ENCODE data around the gene MIEF1.

The MIEF1 gene

DNA sequence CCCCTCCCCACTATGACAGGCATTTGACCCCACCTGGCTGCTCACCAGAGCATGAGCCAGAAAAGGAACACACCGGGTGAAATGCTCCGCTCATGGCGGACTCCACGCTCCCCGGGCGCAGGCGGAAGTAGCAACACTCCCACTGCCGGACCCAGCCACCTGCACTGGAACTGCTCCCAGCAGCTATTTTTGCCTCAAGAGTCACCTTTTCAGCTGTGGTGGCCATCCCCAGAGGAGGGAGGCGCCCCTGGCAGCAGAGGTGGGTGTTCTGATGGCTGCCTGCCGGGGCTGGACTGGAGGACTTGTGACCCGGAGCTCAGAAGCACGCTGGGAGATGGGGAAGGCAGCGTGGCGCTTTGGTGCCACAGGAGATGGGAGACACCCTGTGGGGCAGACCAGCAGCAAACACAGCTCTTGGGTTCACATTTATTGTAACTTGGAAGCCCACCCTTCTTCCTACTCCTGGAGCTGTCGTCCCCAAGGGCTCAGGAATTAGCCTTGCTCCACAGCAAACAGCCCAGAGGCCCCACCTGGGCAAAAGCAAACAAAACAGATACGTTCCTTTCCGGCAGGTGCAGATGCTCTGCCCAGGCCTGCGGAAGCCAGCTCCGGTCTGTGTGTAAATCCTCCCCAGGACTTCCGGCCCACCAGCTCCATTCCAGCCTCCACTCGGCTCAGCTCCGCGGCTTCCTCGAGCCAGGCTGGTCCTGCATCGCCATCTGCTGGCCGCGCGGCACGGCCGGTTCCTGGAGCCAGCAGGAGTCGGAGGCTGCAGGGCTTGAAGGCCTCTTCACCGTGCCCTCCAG is 26.8 kb downstream of the MIEF1 start:
- DNase-seq (ENCODE audit: low read depth), result peak; percentile 81

GRCh38 chr22:39529487-39529851 is 27.4 kb downstream of the MIEF1 start:
- no peak for DNase-seq (ENCODE audit: low read depth)

DNA sequence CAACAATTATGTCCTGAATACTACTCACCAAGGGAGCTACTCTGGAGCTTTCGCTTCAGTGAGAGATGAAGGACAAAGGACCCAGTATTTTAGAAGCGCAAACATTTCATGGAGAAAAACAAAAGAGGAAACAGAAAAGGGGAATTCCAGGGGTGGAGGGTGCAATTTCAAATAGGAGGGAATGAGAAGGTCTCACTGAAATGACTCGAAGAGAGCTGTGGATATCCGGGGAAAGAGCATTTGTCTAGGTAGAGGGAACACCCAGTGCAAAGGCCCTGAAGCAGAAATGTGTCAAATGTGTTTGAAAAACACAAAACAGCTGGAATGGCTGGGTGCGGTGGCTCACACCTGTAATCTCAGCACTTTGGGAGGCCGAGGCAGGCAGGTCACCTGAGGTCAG is 28.0 kb downstream of the MIEF1 start:
- no peak for DNase-seq (ENCODE audit: low read depth)

DNA sequence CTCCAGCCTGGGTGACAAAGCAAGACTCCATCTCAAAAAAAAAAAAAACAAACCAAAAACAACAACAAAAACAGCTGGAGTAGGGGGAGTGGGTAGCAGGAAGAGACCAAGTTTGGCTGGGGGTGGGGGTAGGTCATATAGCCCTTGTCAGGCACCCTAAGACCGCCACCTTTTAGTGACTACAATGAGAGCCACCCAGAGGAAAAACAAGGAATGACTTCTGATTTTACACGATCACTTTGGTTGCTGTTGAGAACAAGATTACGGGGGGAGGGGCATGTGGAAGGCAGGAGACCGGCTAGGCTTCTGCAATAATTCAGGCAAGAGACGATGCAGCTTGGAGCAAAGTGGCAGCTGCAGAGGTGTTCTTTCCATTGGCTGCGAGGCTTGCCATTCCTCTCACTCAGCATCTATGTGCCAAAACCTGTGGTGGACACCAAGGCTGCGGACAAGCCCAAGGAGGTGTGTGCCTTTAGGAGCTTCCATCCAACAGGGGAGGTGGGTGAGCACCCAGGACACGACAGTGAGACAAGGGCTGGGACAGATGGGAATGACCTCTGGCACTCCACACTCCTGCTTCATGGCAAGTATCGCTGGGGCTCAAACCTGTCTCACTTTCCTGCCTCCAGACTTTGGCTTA is 28.7 kb downstream of the MIEF1 start:
- DNase-seq (ENCODE audit: low read depth), result no peak

- peak; percentile 98 for DNase-seq (ENCODE audit: low read depth)
Observed at GRCh38 chr22:39532215-39533073, 30.4 kb downstream of the MIEF1 start, which contains the start of gene RPS19BP1. RPS19BP1 (minus strand) TSS chr22:39532748; CDS start chr22:39532738, 10 bp downstream.

- no peak for DNase-seq (ENCODE audit: low read depth)
Observed at GRCh38 chr22:39534092-39534506, 32.0 kb downstream of the MIEF1 start.

- peak; percentile 71 for DNase-seq (ENCODE audit: low read depth)
Observed at GRCh38 chr22:39534591-39535356, 32.7 kb downstream of the MIEF1 start.

DNA sequence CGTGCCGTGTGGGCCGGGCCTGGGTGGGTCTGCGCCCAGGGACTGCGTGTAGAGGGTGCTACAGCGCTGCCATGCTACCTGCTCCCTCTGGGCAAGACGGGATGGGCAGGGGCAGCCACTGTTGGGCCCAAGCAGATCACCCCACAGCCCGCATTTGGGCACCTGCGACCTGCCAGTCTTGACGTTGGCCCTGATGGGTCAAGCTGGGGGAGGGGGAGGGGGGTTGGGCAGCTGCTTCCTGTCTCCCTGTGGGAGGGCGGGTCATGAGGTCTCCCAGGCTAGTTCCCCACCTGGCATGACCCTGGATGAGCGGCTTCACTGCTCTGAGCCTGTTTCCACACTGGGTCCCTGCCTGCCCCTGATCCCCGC is 33.3 kb downstream of the MIEF1 start:
- DNase-seq (ENCODE audit: low read depth), result no peak

DNA sequence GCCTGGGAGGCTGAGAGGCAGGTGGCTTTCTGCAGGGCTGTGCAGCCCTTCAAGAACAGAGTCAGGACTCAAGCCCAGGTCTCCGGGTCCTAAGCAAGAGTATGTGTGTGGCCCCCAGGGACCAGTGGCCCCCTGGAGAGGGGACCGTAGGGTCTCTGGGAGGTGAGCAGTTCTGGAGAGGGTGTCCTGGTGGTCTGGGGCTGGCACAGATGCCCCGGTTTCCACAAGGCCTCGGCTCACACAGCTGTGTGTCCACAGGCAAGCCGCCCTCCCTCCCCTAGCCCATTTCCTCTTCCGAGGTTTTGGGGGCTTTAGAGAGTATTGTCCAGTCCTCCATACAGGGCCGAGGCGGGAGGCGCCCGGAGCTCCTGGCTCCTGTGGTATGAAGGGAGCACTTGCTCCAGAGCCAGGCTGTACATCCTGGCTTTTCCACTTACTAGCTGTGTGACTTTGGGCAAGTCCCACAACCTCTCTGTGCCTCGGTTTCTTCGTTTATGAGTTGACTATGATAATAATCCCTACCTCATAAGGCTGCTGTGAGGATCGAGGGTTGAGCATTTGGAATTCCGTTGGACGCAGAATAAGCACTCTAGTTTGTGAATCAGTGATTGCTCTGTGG is 33.9 kb downstream of the MIEF1 start:
- DNase-seq (ENCODE audit: low read depth), result no peak

GRCh38 chr22:39536711-39537110 is 34.6 kb downstream of the MIEF1 start:
- no peak for DNase-seq (ENCODE audit: low read depth)

- no peak for DNase-seq (ENCODE audit: low read depth)
Observed at GRCh38 chr22:39537975-39538374, 35.9 kb downstream of the MIEF1 start.

GRCh38 chr22:39543095-39543494 is 41.0 kb downstream of the MIEF1 start:
- no peak for DNase-seq (ENCODE audit: low read depth)

DNA sequence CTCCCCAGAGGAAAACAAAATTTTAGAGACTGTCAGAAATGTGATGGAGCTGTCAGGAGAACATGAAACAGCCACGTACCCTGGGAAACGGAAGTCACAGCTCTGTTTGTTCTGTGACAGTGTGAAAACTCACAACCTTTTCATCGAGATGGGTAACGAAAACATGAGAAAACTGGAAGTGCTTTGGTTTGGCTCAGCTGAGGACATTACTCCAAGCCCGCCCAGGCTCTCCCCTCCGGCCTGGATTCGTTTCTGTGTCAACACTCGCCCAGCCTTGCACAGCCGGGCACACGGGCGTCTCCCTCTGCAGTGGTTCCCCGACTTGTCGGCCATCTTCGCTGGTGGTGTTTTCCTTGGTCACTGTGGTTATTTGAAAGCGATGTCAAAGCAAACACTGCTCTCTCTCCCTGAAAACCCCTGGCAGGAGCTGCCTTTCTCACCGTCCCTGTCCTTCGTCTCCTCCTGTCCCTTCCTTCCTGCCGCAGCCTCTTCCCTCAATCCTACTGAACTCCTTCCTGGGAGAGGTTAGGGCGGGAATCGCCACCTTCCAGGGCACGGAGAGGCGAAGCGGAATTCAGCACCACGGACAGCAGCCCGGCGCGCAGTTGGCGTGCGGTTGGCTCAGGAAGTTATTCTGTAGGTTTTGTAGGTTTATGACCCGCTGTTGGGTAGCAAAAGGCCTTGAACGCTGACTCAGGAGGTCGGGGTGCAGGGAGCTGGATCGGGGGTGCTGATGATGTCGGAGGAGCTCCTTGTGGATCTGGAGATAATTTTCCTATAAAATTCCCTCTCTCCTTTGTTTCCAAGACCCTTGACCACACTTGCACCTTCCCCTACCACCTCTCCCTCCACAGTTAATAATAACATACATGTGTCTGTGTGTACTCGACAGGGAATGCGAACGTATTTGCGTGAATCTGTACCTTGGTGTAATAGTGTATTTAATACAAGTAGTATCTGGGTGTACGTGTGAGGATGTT is 43.6 kb downstream of the MIEF1 start:
- peak; percentile 58 for DNase-seq (ENCODE audit: low read depth)

- DNase-seq (ENCODE audit: low read depth), result no peak
Observed at GRCh38 chr22:39546889-39547586, 44.9 kb downstream of the MIEF1 start.

DNA sequence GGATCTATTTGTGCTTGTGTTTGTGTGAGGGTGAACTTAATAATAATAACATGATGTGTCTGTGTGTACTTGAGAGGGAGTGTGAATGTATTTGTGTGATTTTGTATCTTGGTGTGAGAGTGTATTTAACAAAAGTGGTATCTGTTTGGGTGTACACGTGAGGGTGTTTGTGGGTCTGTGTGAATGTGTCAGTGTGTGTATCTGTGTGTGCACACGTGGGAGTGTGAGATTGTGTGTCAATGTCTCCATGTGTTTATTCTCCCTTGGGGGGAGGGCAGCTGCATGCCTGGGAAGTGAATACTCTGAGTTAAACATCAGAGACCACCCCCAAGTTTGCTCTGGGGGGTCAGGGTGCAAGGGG is 45.5 kb downstream of the MIEF1 start:
- DNase-seq (ENCODE audit: low read depth), result no peak

- DNase-seq (ENCODE audit: low read depth), result no peak
Observed at GRCh38 chr22:39553429-39553828, 51.3 kb downstream of the MIEF1 start.

GRCh38 chr22:39554151-39554550 is 52.1 kb downstream of the MIEF1 start:
- DNase-seq (ENCODE audit: low read depth), result no peak

- peak; percentile 21 for DNase-seq (ENCODE audit: low read depth)
Observed at GRCh38 chr22:39556970-39557841, 55.1 kb downstream of the MIEF1 start.

DNA sequence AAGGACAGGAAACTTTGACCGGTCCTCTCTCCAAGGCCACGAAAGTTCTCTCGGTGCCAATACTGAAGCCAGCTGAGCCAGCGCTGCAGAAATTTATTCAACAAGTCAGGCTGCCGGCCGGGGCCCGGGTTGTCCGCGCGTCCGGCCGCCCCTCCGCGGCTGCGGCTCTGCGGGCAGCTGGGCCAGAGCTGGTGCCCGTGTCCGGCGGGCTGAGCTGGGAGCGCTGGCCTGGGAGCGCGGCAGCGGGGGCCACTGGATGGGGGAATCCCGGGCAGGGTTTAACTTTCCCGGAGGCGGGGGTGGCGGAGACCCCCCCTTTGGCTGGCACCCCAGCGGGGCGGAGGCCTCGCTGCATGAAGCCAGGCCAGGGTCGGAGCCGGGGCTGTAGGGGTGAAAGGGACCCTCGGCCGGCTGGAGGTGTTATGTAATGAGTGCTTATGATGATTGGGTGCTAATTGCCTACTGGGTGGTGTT is 56.2 kb downstream of the MIEF1 start:
- DNase-seq (ENCODE audit: low read depth), result no peak

All from stimulated activated CD8-positive, alpha-beta memory T cell treated with anti-CD3 and anti-CD28 coated beads, Interleukin-12 subunit alpha, Interleukin-12 subunit beta, amount 100 ng/mL, for 1 hour (primary cell).